B cell (primary cell): ENCODE measurements around the gene KCNJ11. TPM values are rescaled to one million over a fixed set of nuclear protein-coding genes. Genes with fewer than 3 reads are reported as not detected.

Experiments
- ATAC-seq: fragments of 200-7000 bp; cut with Tn5 transposase; one replicate; pipeline ENCODE4 v1.10.0; 2021; ENCODE audit warnings: low read depth, mild to moderate bottlenecking, moderate number of reproducible peaks, moderate library complexity
- CTCF ChIA-PET: fragments of 350-600 bp; sonication (Branson Sonifier 250); formaldehyde crosslinking; loops from one replicate; lab custom pipeline; 2021; ENCODE audit warnings: antibody characterized with exemption, inconsistent platforms; lab: Charles Lee
- POLR2A ChIA-PET: fragments of 350-600 bp; sonication (Branson Sonifier 250); formaldehyde crosslinking; loops from one replicate; lab custom pipeline; 2021; ENCODE audit warnings: antibody characterized with exemption; lab: Charles Lee
- DNase-seq: peaks from one replicate; pipeline ENCODE4 v3.0.0; 2013
- H2AFZ ChIP-seq: 2 replicates; pipeline ENCODE4 v1.6.1; 2012; ENCODE audit warnings: mild to moderate bottlenecking, low read depth, low read length; ENCODE audit not compliant: insufficient read depth, poor library complexity, severe bottlenecking
- H3K27ac ChIP-seq, 2 donors: 1 replicate in 1 of 2; 2 replicates in 1 of 2; pipeline ENCODE4 v1.5.1; 2012 to 2013; ENCODE audit warnings: low read length in 2 of 2, mild to moderate bottlenecking in 2 of 2, moderate library complexity in 1 of 2
- H3K27me3 ChIP-seq, 4 experiments: fragments of 200-600 bp in 1 of 4; sonication (generic) in 1 of 4; replicated peaks in 1 of 4; 1 replicate in 2 of 4; 2 replicates in 2 of 4; pipeline versions ENCODE4 v1.6.1 to v1.7.0; 2013 to 2016; ENCODE audit warnings: low read length in 3 of 4, mild to moderate bottlenecking in 2 of 4, mixed read lengths in 1 of 4, moderate library complexity in 1 of 4; ENCODE audit not compliant: insufficient read depth in 4 of 4, control insufficient read depth in 3 of 4; ENCODE audit errors: control extremely low read depth in 1 of 4
- H3K36me3 ChIP-seq, 2 experiments: replicated peaks in 1 of 2; 1 replicate in 1 of 2; 2 replicates in 1 of 2; pipeline versions ENCODE4 v1.6.1 to v1.7.1; 2013; ENCODE audit warnings: low read length in 1 of 2; ENCODE audit not compliant: insufficient read depth in 2 of 2, control insufficient read depth in 1 of 2; ENCODE audit errors: control extremely low read depth in 1 of 2, extremely low read depth in 1 of 2
- H3K4me1 ChIP-seq, 2 donors: fragments of 200-600 bp in 1 of 2; sonication (generic) in 1 of 2; 1 replicate in 1 of 2; 2 replicates in 1 of 2; pipeline versions ENCODE4 v1.5.1 to v1.6.1; 2013 to 2017; ENCODE audit warnings: low read length in 2 of 2; ENCODE audit not compliant: control insufficient read depth in 2 of 2, insufficient read depth in 2 of 2
- H3K4me2 ChIP-seq: replicated peaks from 2 replicates; pipeline ENCODE3; 2012; ENCODE audit warnings: mild to moderate bottlenecking, low read depth, low read length; ENCODE audit not compliant: poor library complexity, severe bottlenecking
- H3K4me3 ChIP-seq, 5 experiments: fragments of 200-600 bp in 1 of 5; sonication (generic) in 1 of 5; 1 replicate in 3 of 5; 2 replicates in 2 of 5; pipeline versions ENCODE4 v1.5.1 to v1.7.0; 2011 to 2016; ENCODE audit warnings: low read length in 4 of 5, mild to moderate bottlenecking in 4 of 5, low read depth in 2 of 5, control low read depth in 1 of 5, moderate library complexity in 1 of 5; ENCODE audit not compliant: insufficient read depth in 1 of 5; ENCODE audit errors: control extremely low read depth in 1 of 5, extremely low read depth in 1 of 5
- H3K79me2 ChIP-seq: fragments of 200-600 bp; sonication (generic); one replicate; pipeline ENCODE4 v1.6.0; 2016; ENCODE audit warnings: low read length; ENCODE audit not compliant: control insufficient read depth, insufficient read depth
- H3K9ac ChIP-seq: fragments of 200-600 bp; sonication (generic); 2 replicates; pipeline ENCODE4 v1.6.1; 2017; ENCODE audit warnings: mild to moderate bottlenecking, low read length, moderate library complexity
- H3K9me3 ChIP-seq, 3 donors: one replicate each; pipeline versions ENCODE4 v1.6.1 to v1.7.1; 2013; ENCODE audit warnings: low read length in 2 of 3; ENCODE audit not compliant: control insufficient read depth in 2 of 3, insufficient read depth in 1 of 3; ENCODE audit errors: control extremely low read depth in 1 of 3
- H4K20me1 ChIP-seq: 2 replicates; pipeline ENCODE4 v1.6.0; 2012; ENCODE audit warnings: mild to moderate bottlenecking, low read length; ENCODE audit not compliant: insufficient read depth, control insufficient read depth, poor library complexity, severe bottlenecking
- H3K27ac Mint-ChIP-seq: one replicate; pipeline ENCODE4 v1.8.0; 2021; ENCODE audit warnings: mixed read lengths
- H3K27me3 Mint-ChIP-seq: one replicate; pipeline ENCODE4 v1.8.0; 2021; ENCODE audit warnings: mixed read lengths
- H3K4me1 Mint-ChIP-seq: one replicate; pipeline ENCODE4 v1.8.0; 2021; ENCODE audit warnings: mixed read lengths
- H3K4me3 Mint-ChIP-seq: one replicate; pipeline ENCODE4 v1.8.0; 2021; ENCODE audit warnings: mixed read lengths
- H3K9me3 Mint-ChIP-seq: one replicate; pipeline ENCODE4 v1.8.0; 2022; ENCODE audit warnings: mixed read lengths; ENCODE audit not compliant: insufficient read depth
- CTCF ChIP-seq: fragments of 200-600 bp; IDR thresholded peaks from one replicate; pipeline ENCODE4 v1.8.0; 2022; ENCODE audit warnings: antibody characterized with exemption, mild to moderate bottlenecking
- EZH2 ChIP-seq: IDR thresholded peaks from 2 replicates; pipeline ENCODE4 v1.6.1; 2012; ENCODE audit warnings: borderline replicate concordance, low read depth, mild to moderate bottlenecking, moderate library complexity, low read length; ENCODE audit not compliant: insufficient read depth, poor library complexity, severe bottlenecking
- WGBS: methylation state at CpG from one replicate; pipeline ENCODE4 v1.1.5; 2013; ENCODE audit warnings: missing lambda C conversion rate; ENCODE audit not compliant: insufficient coverage; 5-methylcytosine and 5-hydroxymethylcytosine counted together
- intact Hi-C: fragments of 100-400 bp; cut with micrococcal nuclease; formaldehyde crosslinking; loops from one replicate; pipeline ENCODE4 v1.10.0; 2022
- polyA plus RNA-seq: library from polyadenylated mRNA; depleted of rRNA; stranded (reverse); fragments of >200 nt; gene quantifications from 2 replicates; pipeline ENCODE4 v1.2.3, GENCODE V29; 2012
- total RNA-seq, 2 donors: library from RNA; stranded (reverse); fragments of 120-200 nt in 1 of 2; gene quantifications; 1 replicate in 1 of 2; 2 replicates in 1 of 2; pipeline versions ENCODE4 v1.2.3 to v1.2.4, GENCODE V29; 2013 to 2022

Gene KCNJ11
- total and polyA plus RNA-seq, 2 donors (not counting 1 experiment from before 2014, with no cell fraction given), result 1.4 to 2.1 TPM

GRCh38 chr11:17389211-17389956 lies 925 bp upstream of the KCNJ11 start:
- peak overlapping the region; percentile 16 to 90 (median 63) for H3K4me3 ChIP-seq
- WGBS, result under 1% methylated on average over 26 of the region's 55 CpGs
- CTCF ChIA-PET, result interaction anchor here (0.7 to 5.4 kb wide), 8 partner anchors 10 to 651 kb away, joined by 3 to 31 read pairs (median 4); no protein-coding TSS in a partner anchor

More at GRCh38 chr11:17389211-17389956, 925 bp upstream of the KCNJ11 start:
- peak overlapping the region; percentile 99 for H3K4me2 ChIP-seq
- no peaks in the 10 kb centered on the region for H3K79me2 ChIP-seq
- Mint-ChIP-seq H3K9me3 (no peaks in the 10 kb centered on the region), H3K4me1 (peaks cover 16% of the 10 kb centered on the region), H3K27me3 (peaks cover 5% of the 10 kb centered on the region), H3K4me3 (peak overlapping the region; percentile 85), H3K27ac (peak overlapping the region; percentile 59)
- peak overlapping the region; percentile 94 for H2AFZ ChIP-seq
- peak; percentile 94 for ATAC-seq
- no peaks in the 10 kb centered on the region for H3K36me3 ChIP-seq
- DNase-seq, result peak; percentile 88
- peaks cover 0 to 2% (median 0%) of the 10 kb centered on the region in 4 experiments for H3K27me3 ChIP-seq
- intact Hi-C loops, result loop anchor here (1.0 to 10.0 kb wide), 5 partner anchors 113 to 625 kb away; partner anchors contain the start of genes NUCB2, RPS13 and SERGEF
- peak overlapping the region; percentile 73 for H3K9ac ChIP-seq
- H3K9me3 ChIP-seq, result no peaks in the 10 kb centered on the region
- no peak for TF ChIP-seq EZH2
- peak; percentile 82 for TF ChIP-seq CTCF
- H3K4me1 ChIP-seq, result peaks cover 4 to 33% of the 10 kb centered on the region in 2 donors
- H4K20me1 ChIP-seq, result no peaks in the 10 kb centered on the region
- POLR2A ChIA-PET, result interaction anchor here (0.6 to 0.7 kb wide), 2 partner anchors 11 to 650 kb away, joined by 3 to 4 read pairs; no protein-coding TSS in a partner anchor
- H3K27ac ChIP-seq, result peak overlapping the region in 1 of 2 donors; percentile 29
